ENCODE measurements around the gene GRP. TPM values are rescaled to one million over a fixed set of nuclear protein-coding genes. Genes with fewer than 3 reads are reported as not detected.

The GRP gene
- total RNA-seq, 1 donor from 2014 or later, result not detected

DNA sequence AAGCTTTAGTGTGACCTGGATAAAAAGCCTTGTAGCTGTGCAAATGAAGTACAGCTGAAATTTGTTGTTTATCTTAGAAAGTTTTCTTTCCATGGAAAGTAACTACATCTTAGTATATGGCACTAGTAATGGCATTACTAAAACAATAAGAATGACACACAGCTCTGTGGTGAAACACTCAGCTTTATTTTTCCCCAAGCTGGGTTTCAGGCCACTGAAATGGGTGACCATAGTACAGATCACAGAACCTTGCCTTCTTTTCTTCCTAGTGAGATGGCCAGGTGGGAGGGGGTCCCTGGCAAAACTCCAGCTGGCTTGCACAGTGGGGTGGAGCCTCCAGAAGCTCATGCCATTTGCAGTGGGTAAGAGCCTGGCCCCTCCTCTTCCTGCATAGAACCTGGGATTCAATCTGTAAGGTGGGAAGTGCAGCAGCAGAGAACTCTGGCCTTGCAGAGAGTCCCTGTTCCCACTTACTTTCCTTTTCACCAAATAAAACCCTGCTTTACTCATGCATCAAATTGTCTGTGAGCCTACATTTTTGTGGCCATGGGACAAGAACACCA is 17.6 kb upstream of the GRP start:
- Histone ChIP-seq H3K27me3 (no peaks in the 10 kb centered on the region), H3K4me1 (no peaks in the 10 kb centered on the region), H3K36me3 (no peaks in the 10 kb centered on the region), H3K9me3 (no peaks in the 10 kb centered on the region), H3K4me3 (no peak overlapping the region), H3K27ac (no peak overlapping the region)
- intact Hi-C loops (cut with DNase I), result no loop called here
- no peak for DNase-seq (ENCODE audit: low spot score in 2 of 2)
- no peak for TF ChIP-seq CTCF (IDR thresholded peaks at IDR 0.05)

GRCh38 chr18:59207506-59207905 is 12.5 kb upstream of the GRP start:
- no peak for TF ChIP-seq CTCF (IDR thresholded peaks at IDR 0.05)
- H3K4me3 ChIP-seq, result no peak overlapping the region
- H3K36me3 ChIP-seq, result no peaks in the 10 kb centered on the region
- H3K27me3 ChIP-seq, result no peaks in the 10 kb centered on the region
- H3K27ac ChIP-seq, result no peak overlapping the region
- no peaks in the 10 kb centered on the region for H3K9me3 ChIP-seq
- DNase-seq (ENCODE audit: low spot score in 2 of 2), result no peak
- intact Hi-C loops (cut with DNase I), result no loop called here
- no peaks in the 10 kb centered on the region for H3K4me1 ChIP-seq

DNA sequence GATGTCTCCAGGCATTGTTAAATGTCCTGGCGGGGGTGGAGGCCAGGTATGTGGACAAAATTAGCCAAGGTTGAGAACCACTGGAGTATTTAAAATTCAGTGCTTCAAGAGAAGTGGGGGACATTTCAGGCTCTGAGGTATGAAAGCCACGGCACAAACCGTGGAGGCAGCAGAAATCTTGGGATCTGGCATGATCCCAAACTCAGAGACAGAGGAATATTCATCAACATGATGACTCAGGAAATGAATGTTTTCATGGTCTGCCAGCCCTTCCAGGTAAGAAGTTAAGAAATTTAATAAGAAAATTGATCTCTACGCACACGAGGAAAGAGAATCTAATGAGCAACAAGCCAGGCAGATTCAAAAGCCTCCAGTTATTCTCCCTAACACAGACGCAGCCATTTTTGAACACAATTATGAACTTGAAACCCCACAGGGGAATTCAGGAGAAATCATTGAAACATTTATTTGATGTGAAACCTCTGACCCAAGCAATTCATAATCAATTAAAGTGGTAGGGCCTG is 11.3 kb upstream of the GRP start:
- intact Hi-C loops (cut with DNase I), result no loop called here
- H3K4me1 ChIP-seq, result no peaks in the 10 kb centered on the region

DNA sequence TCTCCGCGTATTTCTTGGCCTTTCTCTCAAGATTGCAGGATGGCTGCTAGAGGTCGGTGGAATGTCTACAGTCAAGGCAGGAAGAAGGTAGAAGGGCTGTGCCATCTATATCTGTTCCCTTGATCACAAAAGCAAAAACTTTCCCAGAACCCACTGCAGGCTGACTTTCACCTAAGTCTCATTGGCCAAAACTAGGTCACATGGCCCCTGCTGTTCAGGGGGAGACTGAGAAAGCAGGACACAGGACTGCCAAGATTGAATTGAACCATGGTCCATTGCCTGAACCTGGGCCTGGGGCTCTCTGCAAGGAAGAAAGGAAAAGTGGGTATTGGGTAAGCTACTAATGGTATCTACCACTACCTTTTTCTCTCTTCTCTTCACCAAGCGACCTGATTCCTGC is 9.7 kb upstream of the GRP start:
- no peak for TF ChIP-seq CTCF (IDR thresholded peaks at IDR 0.05)
- Histone ChIP-seq H3K9me3 (no peaks in the 10 kb centered on the region), H3K4me1 (no peaks in the 10 kb centered on the region), H3K4me3 (no peak overlapping the region), H3K27ac (no peak overlapping the region), H3K36me3 (no peaks in the 10 kb centered on the region), H3K27me3 (no peaks in the 10 kb centered on the region)
- intact Hi-C loops (cut with DNase I), result no loop called here
- DNase-seq (ENCODE audit: low spot score in 2 of 2), result no peak

More for the DNA sequence above, 11.3 kb upstream of the GRP start:
- H3K4me3 ChIP-seq, result no peak overlapping the region
- no peak for DNase-seq (ENCODE audit: low spot score in 2 of 2)
- TF ChIP-seq CTCF (IDR thresholded peaks at IDR 0.05), result no peak
- H3K9me3 ChIP-seq, result no peaks in the 10 kb centered on the region
- H3K27me3 ChIP-seq, result no peaks in the 10 kb centered on the region
- no peaks in the 10 kb centered on the region for H3K36me3 ChIP-seq
- no peak overlapping the region for H3K27ac ChIP-seq

- Histone ChIP-seq H3K36me3 (no peaks in the 10 kb centered on the region), H3K27me3 (no peaks in the 10 kb centered on the region), H3K27ac (no peak overlapping the region), H3K4me1 (no peaks in the 10 kb centered on the region), H3K9me3 (no peaks in the 10 kb centered on the region), H3K4me3 (no peak overlapping the region)
- no peak for TF ChIP-seq CTCF (IDR thresholded peaks at IDR 0.05)
- no peak for DNase-seq (ENCODE audit: low spot score in 2 of 2)
- intact Hi-C loops (cut with DNase I), result no loop called here
These were observed 8.3 kb upstream of the GRP start for GRCh38 chr18:59211629-59212028.

DNA sequence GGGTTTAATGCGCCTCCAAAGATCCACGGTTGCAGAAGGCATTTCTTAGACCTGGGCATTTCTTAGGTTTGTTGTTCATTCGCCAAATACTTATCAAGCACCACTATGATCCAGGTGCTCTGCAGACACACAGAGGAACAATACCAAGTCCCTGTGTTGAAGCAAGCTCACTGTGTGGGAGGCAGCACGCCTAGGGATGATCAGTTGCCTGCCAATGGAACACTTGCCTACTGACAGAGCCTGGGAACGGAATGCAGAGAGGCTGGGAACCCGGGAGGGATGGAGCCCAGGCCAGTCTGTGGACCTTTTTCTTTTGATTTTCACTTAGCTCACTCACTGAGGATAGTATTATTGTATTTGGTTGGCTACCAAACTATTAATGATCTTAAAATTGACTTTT is 1.9 kb upstream of the GRP start:
- H3K4me3 ChIP-seq, result no peak overlapping the region
- H3K27me3 ChIP-seq, result no peaks in the 10 kb centered on the region
- peaks cover 0 to 2% of the 10 kb centered on the region in 2 donors for H3K4me1 ChIP-seq
- DNase-seq (ENCODE audit: low spot score in 2 of 2), result no peak
- intact Hi-C loops (cut with DNase I), result no loop called here
- no peaks in the 10 kb centered on the region for H3K9me3 ChIP-seq
- no peaks in the 10 kb centered on the region for H3K36me3 ChIP-seq
- no peak for TF ChIP-seq CTCF (IDR thresholded peaks at IDR 0.05)
- no peak overlapping the region for H3K27ac ChIP-seq

Measured in ascending aorta (tissue), 2 donors.